HG02885 (cell line): ENCODE measurements around the gene ATG101.
"Not testable (repeated sequence)": the region's sequence is repeated elsewhere in the genome, so short reads cannot be mapped to it uniquely, and the experiment has no call there.

Source experiments
- ATAC-seq: cut with Tn5 transposase; IDR thresholded peaks from one replicate; pipeline ENCODE4 v1.9.1; 2021; ENCODE audit warnings: mild to moderate bottlenecking; ENCODE audit not compliant: unreplicated experiment, poor library complexity

The ATG101 gene

DNA sequence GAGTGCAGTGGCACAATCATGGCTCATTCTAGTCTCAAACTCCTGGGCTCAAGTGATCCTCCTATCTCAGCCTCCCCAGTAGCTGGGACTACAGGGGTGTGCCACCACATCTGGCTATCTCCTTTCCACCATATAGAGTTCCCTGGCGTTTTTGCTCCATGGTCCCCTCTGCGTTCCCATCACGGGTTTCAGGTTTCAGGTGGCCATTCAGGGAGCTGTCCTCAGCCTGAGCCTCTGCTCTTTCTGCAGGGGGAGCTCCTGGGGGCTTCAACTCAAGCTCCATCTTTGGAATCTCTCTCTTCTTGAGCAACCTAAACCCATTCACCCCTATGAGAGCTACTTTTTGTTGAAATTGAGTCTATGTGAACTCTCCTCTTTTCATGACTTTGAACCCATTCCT, 21.3 kb downstream of the ATG101 start:
- no peak for ATAC-seq

DNA sequence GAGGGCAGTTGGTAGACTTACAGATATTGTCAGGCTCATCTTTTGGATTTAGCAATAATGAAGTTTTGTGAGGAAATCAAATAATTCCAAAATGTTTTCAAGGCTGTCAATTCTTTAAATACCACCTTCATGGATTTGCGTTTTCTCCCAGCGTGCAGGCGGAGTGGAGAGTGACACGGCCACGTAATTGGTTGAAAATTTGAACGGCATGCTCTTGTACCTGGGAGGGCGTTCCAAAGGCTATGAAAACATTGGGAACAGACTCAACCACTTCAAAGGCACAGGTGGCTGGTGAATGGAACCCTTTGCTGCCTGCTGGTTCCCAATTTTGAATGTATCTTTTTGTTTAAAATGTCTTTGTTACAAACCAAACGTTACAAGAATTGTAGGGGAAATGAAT, 22.1 kb downstream of the ATG101 start:
- no peak for ATAC-seq

DNA sequence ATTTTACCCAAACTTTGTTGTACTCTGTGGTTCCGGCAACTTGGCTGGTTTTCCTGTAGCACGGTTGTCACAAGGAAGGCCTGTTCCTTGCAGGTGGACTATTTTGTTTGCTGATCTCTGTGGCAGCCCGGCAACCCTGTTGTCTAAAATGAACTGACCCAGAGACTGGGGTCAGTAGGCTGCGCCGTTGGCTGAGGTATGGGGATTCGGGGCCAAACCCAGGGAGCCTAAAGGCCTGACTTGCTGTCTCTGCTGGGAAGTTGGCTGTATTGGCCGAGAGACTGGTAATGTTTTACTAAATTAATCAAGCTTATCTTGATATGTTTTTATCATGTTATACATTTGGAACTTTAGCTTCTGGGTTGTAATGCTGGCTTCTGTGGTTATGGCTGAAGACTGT, 23.6 kb downstream of the ATG101 start:
- no peak for ATAC-seq

DNA sequence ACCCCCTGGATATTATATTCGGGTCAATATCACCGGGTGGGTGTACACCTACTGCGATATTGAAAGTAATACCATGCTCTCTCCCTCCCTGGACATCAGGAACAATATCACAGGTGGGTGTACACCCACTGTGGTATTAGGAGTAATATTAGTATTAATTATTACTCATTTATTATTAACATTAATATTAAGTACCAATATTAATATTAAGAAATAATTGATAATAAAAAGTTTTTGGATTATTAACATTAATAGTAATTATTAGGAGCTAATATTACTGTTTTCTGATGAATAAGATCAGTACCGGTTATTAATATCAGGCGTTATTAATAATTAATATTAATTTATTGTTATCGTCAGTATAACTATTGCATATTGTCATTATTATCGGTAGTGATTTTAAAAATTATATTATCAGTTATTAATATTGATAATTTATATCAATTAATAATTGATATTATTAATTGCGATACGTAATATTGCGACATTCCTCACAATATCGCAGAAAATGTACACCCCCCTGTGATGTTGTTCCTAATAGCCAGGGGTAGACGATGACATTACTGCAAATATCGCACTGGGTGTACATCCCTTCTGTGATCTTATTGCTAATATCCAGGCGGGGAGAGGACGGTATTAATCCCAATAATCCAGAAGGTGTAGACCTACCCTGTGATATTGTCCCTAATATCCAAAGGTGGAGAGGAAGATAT, 26.7 kb downstream of the ATG101 start:
- ATAC-seq: no peak

DNA sequence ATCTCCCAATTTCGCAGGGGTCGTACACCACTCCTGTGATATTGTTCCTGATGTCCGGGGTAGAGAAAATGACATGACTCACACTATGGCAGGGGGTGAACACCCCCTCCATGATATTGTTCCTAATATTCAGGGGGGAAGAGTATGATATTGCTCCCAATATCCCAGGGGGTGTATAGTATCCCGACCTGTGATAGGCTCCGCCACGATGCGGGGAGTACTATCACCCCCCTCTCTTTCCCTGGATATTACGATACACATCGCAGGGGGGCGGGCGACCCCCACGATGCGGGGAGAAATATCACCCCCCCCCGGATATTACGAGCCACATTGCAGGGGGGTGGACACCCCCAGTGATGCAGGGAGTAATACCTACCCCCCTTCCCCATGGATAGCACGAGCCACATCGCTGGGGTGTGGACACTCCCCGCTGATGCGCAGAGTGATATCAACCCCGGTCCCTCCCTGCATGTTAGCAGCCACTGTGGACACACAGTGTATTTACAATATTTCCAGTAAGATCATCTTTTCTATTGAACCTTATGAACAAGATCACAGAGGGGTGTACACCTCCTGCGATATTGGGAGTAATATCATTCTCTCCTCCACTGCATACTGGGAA, 27.4 kb downstream of the ATG101 start:
- no peak for ATAC-seq

DNA sequence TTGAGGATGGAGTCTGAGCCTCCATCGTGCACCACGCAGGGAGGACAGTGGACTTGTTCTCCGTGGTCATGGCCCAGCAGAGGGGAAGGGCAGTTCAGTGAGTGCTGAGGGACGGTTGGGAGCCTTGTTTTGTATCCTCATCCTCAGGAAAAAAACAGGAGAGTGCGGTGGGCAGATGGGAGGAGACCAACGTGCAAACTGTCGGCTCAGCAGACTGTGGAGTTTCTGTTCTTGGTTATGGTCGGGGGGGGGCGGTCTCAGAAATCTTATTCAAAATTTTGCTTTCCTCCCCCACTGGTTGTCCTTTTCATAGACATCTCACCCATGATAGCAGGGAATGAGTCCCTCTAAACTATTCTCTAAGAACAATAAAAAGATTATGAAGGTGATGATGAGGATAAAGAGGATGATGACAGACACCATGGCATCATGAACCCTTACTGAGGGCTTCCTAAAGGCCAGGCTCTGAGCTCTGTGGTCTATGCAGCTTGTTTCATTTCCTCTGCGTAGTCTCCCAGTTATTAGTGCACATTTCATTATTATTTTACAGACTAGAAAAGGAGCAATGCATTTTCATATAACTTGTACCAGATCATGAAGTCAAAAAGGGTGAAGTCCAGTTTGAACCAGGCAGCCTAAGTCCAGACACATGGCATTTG, 34.8 kb downstream of the ATG101 start:
- ATAC-seq: not testable (repeated sequence)

DNA sequence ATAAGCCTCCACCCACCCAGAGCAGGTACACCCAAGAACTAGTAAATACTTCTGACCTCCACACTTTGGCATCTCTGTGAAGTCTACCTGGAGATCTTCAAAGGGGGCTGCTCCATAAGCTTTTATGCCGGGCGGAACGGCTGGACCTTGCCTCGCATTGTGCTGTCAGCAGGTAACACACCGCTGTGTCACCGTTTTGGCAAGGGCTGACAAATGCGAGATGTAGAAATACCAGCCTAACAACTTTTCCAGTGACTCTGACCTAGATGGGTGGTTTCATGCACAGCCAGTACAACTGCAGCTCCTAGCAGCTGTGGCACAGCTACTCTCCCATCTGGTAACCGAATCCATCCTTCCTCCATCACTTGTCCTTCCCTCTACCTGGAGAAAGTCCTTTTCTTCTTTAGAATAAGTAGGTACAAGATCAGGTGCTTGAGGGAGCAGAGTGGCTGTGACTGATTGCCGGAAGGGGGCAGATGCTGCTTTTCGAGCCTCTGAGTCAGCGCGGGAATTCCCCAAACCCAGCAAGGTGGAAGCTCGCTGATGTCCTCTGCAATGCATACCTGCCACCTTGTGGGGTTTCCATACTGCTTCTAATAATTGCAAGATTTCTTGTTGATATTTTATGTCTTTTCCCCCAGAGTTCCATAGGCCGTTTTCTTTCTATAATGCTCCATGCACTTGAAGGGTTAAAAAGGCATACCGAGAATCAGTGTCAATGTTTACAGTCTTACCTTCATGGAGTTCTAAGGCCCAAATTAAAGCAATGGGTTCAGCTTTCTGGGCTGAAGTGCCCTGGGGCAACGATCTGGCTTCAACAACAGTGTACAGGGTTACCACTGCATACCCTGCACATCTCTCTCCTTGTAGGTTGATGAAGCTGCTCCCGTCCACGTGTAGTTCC, 46.7 kb downstream of the ATG101 start:
- ATAC-seq: not testable (repeated sequence)

DNA sequence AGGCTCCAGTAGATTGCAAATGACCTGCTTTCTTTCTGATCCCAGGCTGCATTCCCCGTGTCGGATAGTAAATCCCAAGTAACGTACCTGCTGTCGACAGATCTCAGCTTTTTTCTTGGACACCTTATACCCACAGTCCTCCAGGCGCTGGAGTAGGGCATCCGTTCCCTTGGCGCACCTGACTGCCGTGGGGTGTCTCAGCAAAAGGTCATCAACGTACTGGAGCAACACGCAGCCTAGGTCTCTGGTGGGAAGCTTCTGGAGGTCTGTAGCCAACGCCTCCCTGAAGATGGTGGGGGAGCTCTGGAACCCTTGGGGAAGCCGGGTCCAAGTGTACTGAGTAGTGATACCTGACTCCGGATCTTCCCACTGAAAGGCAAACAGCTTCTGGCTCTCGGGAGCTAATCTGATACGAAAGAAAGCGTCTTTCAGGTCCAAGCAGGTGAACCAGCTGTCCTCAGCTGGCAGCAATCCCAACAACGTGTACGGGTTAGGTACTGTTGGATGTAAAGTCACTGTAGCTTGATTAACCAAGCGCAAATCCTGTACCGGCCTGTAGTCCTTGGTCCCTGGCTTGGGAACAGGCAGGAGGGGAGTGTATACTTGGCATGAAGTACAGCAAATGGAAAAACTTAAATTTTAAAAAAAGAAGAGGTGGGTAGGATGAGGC, 48.2 kb downstream of the ATG101 start:
- peak; percentile 23 for ATAC-seq

DNA sequence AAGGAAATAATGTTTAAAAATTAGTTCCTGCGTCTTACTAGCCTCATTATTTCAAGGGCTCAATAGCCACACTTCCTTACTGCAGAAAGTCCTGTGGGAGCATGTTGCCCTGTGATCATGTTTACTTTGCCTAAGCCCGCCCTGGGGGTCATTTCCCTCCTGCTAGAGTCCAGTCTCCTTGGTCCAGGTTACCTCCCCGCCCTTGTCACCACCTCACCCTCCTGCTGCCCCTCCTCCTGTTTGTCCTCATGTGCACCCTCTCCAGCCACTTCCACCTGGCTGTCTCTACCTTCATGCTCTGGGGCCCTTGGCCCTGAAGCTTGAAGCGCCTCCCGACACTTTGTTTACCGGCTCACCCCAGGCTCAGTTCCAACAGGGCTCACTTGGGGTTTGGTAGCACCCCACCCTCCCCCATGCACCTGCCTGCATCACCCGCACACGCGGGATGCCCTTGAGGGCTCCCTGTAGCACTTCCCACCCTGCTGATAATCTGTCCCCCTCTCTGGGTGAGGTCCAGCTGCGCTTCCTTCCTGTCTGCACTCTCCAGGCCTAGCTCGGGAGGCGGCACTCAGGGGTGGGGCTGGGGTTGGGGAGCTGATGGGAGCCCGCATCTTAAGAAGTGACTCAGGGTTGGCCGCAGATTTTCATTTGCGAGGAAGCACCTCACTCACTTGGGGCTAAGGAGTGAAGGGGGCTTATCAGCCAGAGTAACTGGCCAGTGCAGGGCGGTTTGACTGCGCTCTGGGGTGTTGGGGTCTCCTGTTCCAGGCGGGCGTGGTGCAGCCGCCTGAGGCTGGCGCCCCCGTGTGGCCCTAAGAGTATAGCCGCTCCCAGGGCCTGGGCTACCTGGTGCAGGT, 49.8 kb downstream of the ATG101 start:
- no peak for ATAC-seq

DNA sequence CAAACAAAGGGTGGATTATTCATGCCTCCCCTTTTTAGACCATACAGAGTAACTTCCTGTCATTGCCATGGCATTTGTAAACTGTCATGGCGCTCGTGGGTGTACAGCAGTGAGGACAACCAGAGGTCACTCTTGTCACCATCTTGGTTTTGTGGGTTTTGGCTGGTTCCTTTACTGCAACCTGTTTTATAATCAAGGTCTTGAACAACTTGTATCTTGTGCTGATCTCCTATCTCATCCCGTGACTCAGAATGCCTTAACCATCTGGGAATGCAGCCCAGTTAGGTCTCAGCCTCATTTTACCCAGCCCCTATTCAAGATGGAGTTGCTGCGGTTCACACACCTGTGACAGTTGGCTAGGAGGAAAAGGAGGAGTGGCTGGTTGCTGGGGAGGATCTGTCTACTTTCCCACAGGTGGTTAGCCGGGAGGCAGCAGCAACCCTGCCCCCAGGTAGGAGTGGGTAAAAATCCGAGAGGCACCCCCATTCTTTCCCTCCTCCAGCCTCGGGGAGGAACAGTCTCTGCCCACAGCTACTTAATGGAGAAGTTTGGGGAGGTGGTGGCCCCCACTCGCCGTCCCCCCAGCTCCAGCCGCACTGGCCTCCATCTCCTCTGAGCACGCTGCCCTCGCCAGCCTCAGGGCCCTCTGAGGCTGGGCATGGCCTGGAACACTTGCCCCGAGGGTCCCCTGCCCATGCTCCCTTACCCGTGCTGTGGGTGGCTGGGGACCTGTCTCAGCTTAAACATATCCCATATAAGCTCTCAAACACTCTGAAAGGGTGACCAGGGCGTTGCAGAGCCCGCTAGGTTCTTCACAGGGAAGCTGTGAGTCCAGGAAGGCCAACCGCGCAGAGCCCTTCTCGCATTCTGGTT, 51.4 kb downstream of the ATG101 start:
- no peak for ATAC-seq

DNA sequence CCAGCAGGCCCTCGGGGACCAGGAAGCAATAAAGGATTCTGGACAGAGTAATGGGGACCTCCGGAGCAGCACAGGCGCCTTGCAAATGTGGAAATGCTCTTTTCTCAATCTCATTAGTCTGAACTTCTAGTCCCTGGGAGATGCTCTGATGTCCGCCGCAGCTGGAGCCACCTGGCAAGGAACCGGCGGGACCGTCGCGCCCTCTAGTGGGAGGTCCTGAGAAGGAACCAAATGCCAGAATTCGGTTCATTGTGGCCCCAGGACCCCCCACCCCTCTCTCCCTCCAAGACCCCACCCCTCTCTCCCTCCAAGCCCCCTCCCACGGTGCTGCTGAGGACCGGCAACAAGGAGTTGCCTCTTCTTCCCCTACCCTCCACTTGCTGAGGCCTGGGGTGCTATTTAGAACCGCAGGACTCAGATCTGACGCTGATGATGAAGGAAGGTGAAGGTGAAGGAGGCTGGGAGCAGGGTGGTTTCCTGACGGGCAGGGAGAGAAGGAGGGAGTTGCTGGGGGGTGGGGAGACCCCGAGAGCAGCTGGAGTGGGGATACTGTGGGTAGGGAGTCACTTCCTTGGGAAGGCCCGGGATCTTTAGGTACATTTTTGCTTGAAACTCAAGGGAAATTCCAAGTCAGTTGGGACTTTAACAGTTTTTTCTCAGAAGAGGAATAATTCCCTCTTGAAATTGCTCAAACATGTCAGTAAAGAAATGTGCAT, 52.2 kb downstream of the ATG101 start:
- no peak for ATAC-seq

DNA sequence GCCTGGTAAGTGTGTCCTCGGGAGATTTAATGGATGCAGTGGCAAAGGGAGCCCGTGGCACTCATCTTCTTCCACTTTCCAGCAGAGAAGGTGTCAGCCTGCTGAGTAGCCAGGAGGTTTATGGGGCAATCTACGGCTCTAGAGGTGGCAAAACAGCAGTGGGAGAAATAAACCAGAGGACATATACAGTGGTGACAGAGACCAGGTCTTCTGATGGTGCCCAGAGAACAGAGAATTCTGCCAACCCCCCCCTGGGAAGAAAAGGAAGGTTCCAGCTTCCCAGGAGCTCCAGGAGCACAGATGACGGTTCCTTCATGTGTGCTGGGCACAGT, 52.7 kb downstream of the ATG101 start:
- no peak for ATAC-seq

DNA sequence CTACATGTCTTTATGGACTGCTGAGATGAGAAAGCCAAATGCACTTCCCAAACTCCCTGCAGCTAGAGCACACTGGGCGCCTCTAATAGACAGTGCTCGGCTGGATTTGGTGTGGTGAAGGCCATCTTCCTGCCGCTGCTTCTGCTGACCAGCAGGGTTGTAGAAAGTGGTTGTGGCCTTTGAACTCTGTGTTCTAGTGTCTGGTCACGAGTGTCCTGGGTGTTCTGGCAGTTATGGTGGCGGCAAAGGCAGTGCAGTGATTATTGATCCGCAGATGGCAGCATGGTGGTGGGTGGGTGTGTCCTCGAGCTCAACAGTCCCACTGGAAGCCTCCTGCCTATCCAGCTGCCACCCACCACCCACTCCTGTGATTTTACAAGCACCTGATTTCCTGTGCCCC, 53.1 kb downstream of the ATG101 start:
- no peak for ATAC-seq

DNA sequence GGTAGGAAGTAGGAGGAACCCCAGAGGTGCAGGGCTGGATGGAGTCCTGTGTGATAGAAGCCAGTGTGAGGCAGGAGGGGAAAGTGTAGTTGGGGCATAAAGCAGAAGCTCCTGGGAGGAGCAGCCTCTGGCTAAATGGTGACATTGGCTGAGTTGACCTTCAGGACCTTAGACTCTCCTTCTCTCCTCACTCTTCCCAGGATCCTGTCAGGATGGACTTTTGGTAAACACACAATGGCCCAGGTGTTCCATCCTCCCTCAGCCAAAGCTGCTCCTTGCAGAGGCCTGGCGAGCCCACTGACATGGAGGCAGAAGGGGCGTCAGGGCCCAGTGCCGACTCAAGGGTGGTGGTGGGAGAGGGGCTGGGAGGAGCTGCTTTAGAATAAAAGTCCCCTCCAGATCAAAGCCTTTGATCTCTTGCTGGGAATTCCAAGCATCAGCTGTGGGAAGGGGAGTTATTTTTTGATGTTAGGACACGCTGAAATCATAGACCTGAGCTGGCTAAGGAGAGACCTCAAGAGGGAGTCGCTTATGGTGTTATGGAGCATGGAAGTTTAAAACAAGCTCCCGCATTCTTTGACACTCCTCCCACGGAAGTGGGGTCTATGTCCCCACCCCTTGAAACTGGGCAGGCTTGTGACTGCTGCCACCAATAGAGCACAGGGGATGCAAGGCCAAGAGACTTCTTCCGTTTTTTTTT, 53.9 kb downstream of the ATG101 start:
- no peak for ATAC-seq

DNA sequence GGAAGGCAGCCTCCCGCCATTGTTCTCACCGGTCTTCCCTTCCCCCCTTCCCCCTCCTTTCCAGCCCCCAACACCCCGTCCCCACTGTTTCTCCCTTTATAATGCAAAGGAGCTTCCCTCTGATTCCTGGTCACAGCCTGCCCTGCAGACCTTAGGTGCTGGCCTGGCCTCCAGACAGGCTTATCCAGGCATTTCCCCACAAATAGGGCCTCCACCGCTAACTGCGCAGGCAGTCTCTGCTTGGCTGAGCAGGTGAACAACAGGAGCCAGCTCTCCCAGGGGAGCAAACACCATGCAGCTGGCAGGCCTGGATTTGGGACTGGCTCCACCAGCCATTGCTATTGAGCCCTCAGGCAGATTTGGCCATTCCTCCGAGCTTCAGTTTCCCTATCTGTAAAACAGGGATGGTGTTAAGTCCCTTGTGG, 55.7 kb downstream of the ATG101 start:
- no peak for ATAC-seq

DNA sequence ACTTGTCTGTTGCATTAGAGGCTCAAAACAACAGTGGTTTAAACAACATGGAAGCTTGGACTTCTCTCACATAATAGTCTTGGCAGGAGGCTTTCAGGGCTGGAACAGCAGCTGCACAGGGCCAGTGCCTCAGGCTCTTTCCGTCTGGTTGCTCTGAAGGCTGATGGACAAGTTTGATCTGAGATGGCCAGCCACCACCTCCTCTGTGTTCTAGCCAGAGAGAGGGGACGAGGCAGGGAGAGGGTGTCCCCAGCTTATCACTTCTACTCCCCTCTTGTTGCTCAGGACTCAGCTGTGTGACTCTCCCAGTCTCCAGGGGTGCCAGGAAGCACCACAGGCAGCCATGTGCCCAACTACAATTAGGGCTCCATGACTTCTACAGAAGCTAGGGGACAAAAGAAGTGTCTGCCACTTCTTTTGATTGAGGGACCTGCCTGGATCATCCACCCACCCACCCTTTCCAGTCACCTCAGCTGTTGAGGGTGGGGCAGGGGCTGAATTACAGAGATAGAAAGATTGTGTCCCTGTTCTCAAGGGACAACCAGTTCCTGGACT, 56.3 kb downstream of the ATG101 start:
- no peak for ATAC-seq
